ENCODE data around the gene DYSF.
"Not testable (repeated sequence)": the region's sequence is repeated elsewhere in the genome, so short reads cannot be mapped to it uniquely, and the experiment has no call there.

The DYSF gene

GRCh38 chr2:71619230-71619741 lies 165.9 kb downstream of the DYSF start:
- no peak for DNase-seq

- DNase-seq: no peak
These were observed 166.8 kb downstream of the DYSF start for GRCh38 chr2:71620116-71620515.

- DNase-seq: no peak
These were observed 167.5 kb downstream of the DYSF start for GRCh38 chr2:71620851-71621251.

GRCh38 chr2:71629273-71629672 lies 175.9 kb downstream of the DYSF start:
- DNase-seq: no peak

- no peak for DNase-seq
These were observed 176.6 kb downstream of the DYSF start for GRCh38 chr2:71629771-71630453.

- DNase-seq: no peak
These were observed 177.3 kb downstream of the DYSF start for GRCh38 chr2:71630454-71631328.

GRCh38 chr2:71631411-71631931 lies 178.1 kb downstream of the DYSF start:
- DNase-seq: no peak

GRCh38 chr2:71633086-71633485 lies 179.7 kb downstream of the DYSF start:
- DNase-seq: no peak

- no peak for DNase-seq
These were observed 181.2 kb downstream of the DYSF start for GRCh38 chr2:71634567-71634966.

- no peak for DNase-seq
These were observed 182.4 kb downstream of the DYSF start for GRCh38 chr2:71635798-71636197.

GRCh38 chr2:71637168-71637567 lies 183.8 kb downstream of the DYSF start:
- DNase-seq: no peak

GRCh38 chr2:71637736-71638135 lies 184.4 kb downstream of the DYSF start:
- no peak for DNase-seq

- DNase-seq: no peak
These were observed 186.4 kb downstream of the DYSF start for GRCh38 chr2:71639735-71640134.

- DNase-seq: peak; percentile 40
These were observed 187.1 kb downstream of the DYSF start for GRCh38 chr2:71640489-71640888.

GRCh38 chr2:71643674-71644357 lies 190.5 kb downstream of the DYSF start:
- DNase-seq: no peak

- peak; percentile 68 for DNase-seq
These were observed 192.7 kb downstream of the DYSF start for GRCh38 chr2:71646028-71646427.

GRCh38 chr2:71647356-71647755 lies 194.0 kb downstream of the DYSF start:
- DNase-seq: no peak

- no peak for DNase-seq
These were observed 202.1 kb downstream of the DYSF start for GRCh38 chr2:71655498-71655897.

- DNase-seq: not testable (repeated sequence)
These were observed 204.9 kb downstream of the DYSF start for GRCh38 chr2:71658256-71658655.

- DNase-seq: no peak
These were observed 205.4 kb downstream of the DYSF start for GRCh38 chr2:71658771-71659170.

- no peak for DNase-seq
These were observed 206.6 kb downstream of the DYSF start for GRCh38 chr2:71659868-71660518.

- no peak for DNase-seq
These were observed 208.4 kb downstream of the DYSF start for GRCh38 chr2:71661782-71662181.
